AG10803 (cell line): ENCODE measurements around the gene DHX29.

Experiments
- DNase-seq: peaks from one replicate; pipeline ENCODE4 v3.0.0; 2010; ENCODE audit warnings: low read depth
- H3K4me3 ChIP-seq: 2 replicates; pipeline ENCODE4 v1.5.1; 2011; ENCODE audit warnings: mild to moderate bottlenecking, low read length, control low read depth
- TF ChIP-seq, protein P1 (sequence below): conservative IDR thresholded peaks from 2 replicates; pipeline ENCODE4 v1.5.1; 2011; ENCODE audit warnings: mild to moderate bottlenecking, low read length, control low read depth, inconsistent platforms

The DHX29 gene

GRCh38 chr5:55226027-55226933, 81.2 kb downstream of the DHX29 start:
- H3K4me3 ChIP-seq: no peak overlapping the region; the same call in 1 of the 2 replicates
- TF ChIP-seq, protein P1, sequence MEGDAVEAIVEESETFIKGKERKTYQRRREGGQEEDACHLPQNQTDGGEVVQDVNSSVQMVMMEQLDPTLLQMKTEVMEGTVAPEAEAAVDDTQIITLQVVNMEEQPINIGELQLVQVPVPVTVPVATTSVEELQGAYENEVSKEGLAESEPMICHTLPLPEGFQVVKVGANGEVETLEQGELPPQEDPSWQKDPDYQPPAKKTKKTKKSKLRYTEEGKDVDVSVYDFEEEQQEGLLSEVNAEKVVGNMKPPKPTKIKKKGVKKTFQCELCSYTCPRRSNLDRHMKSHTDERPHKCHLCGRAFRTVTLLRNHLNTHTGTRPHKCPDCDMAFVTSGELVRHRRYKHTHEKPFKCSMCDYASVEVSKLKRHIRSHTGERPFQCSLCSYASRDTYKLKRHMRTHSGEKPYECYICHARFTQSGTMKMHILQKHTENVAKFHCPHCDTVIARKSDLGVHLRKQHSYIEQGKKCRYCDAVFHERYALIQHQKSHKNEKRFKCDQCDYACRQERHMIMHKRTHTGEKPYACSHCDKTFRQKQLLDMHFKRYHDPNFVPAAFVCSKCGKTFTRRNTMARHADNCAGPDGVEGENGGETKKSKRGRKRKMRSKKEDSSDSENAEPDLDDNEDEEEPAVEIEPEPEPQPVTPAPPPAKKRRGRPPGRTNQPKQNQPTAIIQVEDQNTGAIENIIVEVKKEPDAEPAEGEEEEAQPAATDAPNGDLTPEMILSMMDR: peak; percentile 34
- DNase-seq: peak; percentile 13

- TF ChIP-seq, protein P1: no peak
- no peak overlapping the region for H3K4me3 ChIP-seq
- DNase-seq: no peak
Observed at GRCh38 chr5:55225346-55225745, 82.1 kb downstream of the DHX29 start.

DNA sequence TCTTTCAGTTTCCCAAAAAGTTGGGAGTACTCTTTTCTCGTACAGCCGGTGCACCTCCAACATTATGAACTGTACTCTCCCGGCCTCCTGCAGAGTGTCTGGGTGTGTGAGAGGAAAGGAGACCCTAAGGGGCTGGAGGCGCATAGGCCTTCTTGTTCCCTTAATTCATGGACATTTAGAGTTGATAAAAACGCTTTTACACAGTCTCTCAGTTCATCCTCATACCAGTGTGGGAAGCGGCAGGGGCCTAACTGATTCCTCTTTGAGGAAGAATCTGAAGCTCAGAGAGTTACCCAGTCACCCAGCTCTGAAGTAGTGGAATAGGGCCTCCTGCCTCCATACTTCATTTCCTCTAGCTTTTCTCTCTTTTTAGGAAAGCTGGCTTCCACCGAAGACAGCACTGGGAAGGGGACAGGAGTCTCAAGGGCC, 83.7 kb downstream of the DHX29 start:
- no peak overlapping the region for H3K4me3 ChIP-seq
- TF ChIP-seq, protein P1: no peak
- DNase-seq: no peak

DNA sequence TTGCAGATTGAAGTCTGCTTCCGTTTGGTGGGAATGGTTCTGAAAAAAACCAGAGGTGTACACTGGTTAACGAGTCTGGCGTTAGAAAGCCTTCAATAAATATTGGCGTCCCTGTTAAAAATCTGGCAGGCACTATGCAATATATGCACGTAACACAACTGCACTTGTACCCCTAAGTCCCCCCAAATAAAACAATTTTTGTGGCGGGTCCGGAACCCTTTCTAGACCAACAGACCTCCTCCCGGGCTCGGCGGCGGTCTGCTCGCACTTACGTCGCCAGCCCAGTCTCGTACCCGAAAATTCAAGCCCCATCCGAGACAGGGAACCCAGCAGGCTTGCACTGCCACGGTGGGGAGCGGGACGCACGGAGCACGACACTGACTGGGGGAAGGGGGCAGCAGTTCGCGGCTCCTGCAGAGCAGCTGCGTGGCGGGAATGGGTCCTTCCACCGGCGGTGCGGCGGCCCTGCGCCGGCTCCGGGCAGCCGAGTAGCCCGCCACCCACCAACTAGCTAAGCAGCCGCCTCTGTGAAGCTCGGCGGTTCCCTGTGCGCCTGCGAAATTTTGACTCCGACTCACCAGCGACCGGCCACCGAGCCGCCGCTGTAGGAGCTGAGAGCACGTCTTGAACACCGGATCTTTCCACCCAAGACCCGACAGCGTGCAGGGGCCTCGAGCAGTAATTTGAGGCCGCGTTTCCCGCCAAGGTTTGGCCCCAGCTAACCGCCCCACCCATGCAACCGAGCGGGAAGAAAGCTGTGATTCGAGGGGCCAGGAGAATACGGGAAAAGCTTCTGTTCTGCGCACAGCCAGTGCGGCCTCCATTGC, 84.3 kb downstream of the DHX29 start:
- no peak for DNase-seq
- H3K4me3 ChIP-seq: no peak overlapping the region
- TF ChIP-seq, protein P1: no peak

GRCh38 chr5:55222092-55222984, 85.2 kb downstream of the DHX29 start:
- no peak for DNase-seq
- no peak overlapping the region for H3K4me3 ChIP-seq
- TF ChIP-seq, protein P1: no peak

DNA sequence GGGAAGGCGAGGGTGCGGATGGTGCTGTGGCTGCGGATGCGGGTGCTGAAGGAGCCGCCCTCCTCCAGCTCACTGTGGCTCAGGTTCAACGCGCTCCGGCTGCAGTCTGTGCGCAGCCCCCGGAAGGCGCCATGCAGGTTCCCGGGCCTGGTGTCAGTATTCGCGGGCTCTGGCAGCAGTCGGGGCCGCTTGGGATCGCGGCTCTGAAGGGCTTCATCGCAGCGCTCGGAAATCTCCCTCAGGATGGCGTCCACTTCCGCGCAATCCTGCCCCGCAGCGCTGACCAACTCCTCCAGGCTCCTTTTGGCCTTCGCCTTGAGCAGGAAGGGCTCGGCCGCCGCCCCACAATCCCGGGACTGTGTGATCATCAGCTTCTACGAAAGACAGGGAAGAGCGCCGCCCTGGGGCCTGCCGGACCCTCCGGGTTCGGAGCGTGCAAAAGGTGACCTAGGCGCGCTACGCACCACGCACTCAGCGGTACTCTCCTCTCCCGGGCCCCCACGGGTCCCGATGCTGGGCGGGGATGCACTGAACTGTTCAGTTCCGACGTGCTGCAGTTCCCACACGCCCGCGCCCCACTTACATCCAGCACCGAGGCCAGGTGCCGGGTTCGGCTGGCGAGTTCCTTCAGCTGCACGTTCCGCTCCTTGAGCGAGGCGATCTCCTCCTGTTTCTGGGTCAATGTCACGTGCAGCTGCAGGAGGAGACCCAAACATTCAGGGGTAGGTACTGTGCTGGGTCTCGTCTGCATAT, 86.9 kb downstream of the DHX29 start:
- DNase-seq: no peak
- TF ChIP-seq, protein P1: no peak
- H3K4me3 ChIP-seq: peak overlapping the region; percentile 37
